H1 (cell line): ENCODE measurements around the gene OR52B6.

Source experiments
- ASH2L ChIP-seq: fragments of 200-600, 300-600 bp; sonication (generic); IDR thresholded peaks from one replicate; pipeline ENCODE4 v1.7.1; 2017; ENCODE audit warnings: low read length
- ATF3 ChIP-seq: IDR thresholded peaks from 2 replicates; pipeline ENCODE4 v1.6.1; 2011; ENCODE audit warnings: low read depth, mild to moderate bottlenecking, low read length; ENCODE audit not compliant: insufficient read depth
- BCL11A ChIP-seq, 2 experiments: IDR thresholded peaks; one replicate each; pipeline ENCODE4 v1.6.1; 2011; ENCODE audit warnings: low read depth in 2 of 2, low read length in 2 of 2, mild to moderate bottlenecking in 2 of 2
- CEBPB ChIP-seq: IDR thresholded peaks from 2 replicates; pipeline ENCODE4 v1.6.1; 2012; ENCODE audit warnings: low read depth, low read length
- CTCF ChIP-seq, 3 experiments: IDR thresholded peaks; 1 replicate in 2 of 3; 2 replicates in 1 of 3; pipeline versions ENCODE4 v1.5.1 to v1.6.1; 2011; ENCODE audit warnings: low read length in 3 of 3, mild to moderate bottlenecking in 3 of 3, inconsistent platforms in 2 of 3, low read depth in 1 of 3, moderate library complexity in 1 of 3; ENCODE audit not compliant: insufficient read depth in 1 of 3; ENCODE audit errors: control extremely low read depth in 1 of 3
- EZH2 ChIP-seq: fragments of 200-600 bp; sonication (generic); IDR thresholded peaks from 2 replicates; pipeline ENCODE4 v1.7.1; 2012; ENCODE audit warnings: low read depth, mild to moderate bottlenecking, moderate library complexity, low read length, inconsistent platforms; ENCODE audit not compliant: severe bottlenecking
- GABPA ChIP-seq: IDR thresholded peaks from 2 replicates; pipeline ENCODE4 v1.6.1; 2011; ENCODE audit warnings: mild to moderate bottlenecking, low read length, moderate library complexity, borderline replicate concordance; ENCODE audit not compliant: insufficient read depth
- HDAC6 ChIP-seq: IDR thresholded peaks from one replicate; pipeline ENCODE4 v1.7.1; 2012; ENCODE audit warnings: low read depth, mild to moderate bottlenecking, inconsistent platforms, low read length, moderate library complexity
- JUN ChIP-seq: IDR thresholded peaks from 2 replicates; pipeline ENCODE4 v1.6.1; 2011; ENCODE audit warnings: low read depth, mild to moderate bottlenecking, improper control_type of control experiment, low read length
- POLR2A ChIP-seq, 2 experiments: IDR thresholded peaks; 1 replicate in 1 of 2; 2 replicates in 1 of 2; pipeline ENCODE4 v1.6.1; 2011; ENCODE audit warnings: low read depth in 2 of 2, low read length in 2 of 2, mild to moderate bottlenecking in 2 of 2; ENCODE audit errors: control extremely low read depth in 1 of 2
- SRF ChIP-seq: IDR thresholded peaks from 2 replicates; pipeline ENCODE4 v1.6.1; 2011; ENCODE audit warnings: mild to moderate bottlenecking, low read depth, low read length, moderate library complexity

- TF ChIP-seq CTCF (IDR thresholded peaks at IDR 0.05; ENCODE audit: control extremely low read depth in 1 of 3, insufficient read depth in 1 of 3, low read depth in 1 of 3, low read length in 3 of 3) (no peak), ASH2L (no peak), ATF3 (no peak), JUN (no peak), SRF (no peak), HDAC6 (no peak), POLR2A (IDR thresholded peaks at IDR 0.05; ENCODE audit: control extremely low read depth in 1 of 2, low read depth in 2 of 2, low read length in 2 of 2) (no peak), GABPA (no peak), BCL11A (IDR thresholded peaks at IDR 0.05; ENCODE audit: low read depth in 2 of 2, low read length in 2 of 2) (no peak), CEBPB (no peak), EZH2 (no peak)
Observed at GRCh38 chr11:5531053-5531831, 49.4 kb upstream of the OR52B6 start.
